GM23248 (cell line): ENCODE data around the gene DST.

ENCODE experiments used
- EZH2 ChIP-seq: fragments of 200-600 bp; sonication (generic); IDR thresholded peaks from 2 replicates; pipeline ENCODE4 v1.6.1; 2018; ENCODE audit warnings: antibody characterized with exemption, mild to moderate bottlenecking; ENCODE audit not compliant: insufficient read depth, poor library complexity, severe bottlenecking
- EZH2phosphoT487 ChIP-seq: fragments of 200-600 bp; sonication (generic); IDR thresholded peaks from 2 replicates; pipeline ENCODE4 v1.6.1; 2018; ENCODE audit warnings: antibody characterized with exemption, moderate library complexity, mild to moderate bottlenecking, low read depth; ENCODE audit not compliant: insufficient read depth

GRCh38 chr6:56575736-56576135 is 67.0 kb downstream of the DST start:
- TF ChIP-seq EZH2 (no peak), EZH2phosphoT487 (no peak)
